ENCODE data around the gene GABARAPL2. TPM values are rescaled to one million over a fixed set of nuclear protein-coding genes. Genes with fewer than 3 reads are reported as not detected.

Gene GABARAPL2
- polyA plus RNA-seq, 1 donor (not counting 4 experiments of a cell fraction or from before 2014, with no cell fraction given): 95.8 TPM

- Histone ChIP-seq H3K9ac (ENCODE audit: control insufficient read depth, extremely low read depth, insufficient read depth, low read length) (no peak overlapping the region), H2AFZ (ENCODE audit: control insufficient read depth, low read length) (no peak overlapping the region), H3K4me2 (ENCODE audit: control insufficient read depth, extremely low read depth, insufficient read depth, low read depth, low read length) (no peak overlapping the region), H3K79me2 (ENCODE audit: control insufficient read depth, insufficient read depth, low read length) (no peaks in the 10 kb centered on the region), H3K27me3 (ENCODE audit: control insufficient read depth, extremely low read depth, insufficient read depth, low read length) (no peaks in the 10 kb centered on the region), H4K20me1 (ENCODE audit: control insufficient read depth, extremely low read depth, insufficient read depth, low read length) (no peaks in the 10 kb centered on the region), H3K4me3 (ENCODE audit: control insufficient read depth in 2 of 3, extremely low read depth in 1 of 3, insufficient read depth in 2 of 3, low read depth in 1 of 3, low read length in 3 of 3) (no peak overlapping the region), H3K4me1 (ENCODE audit: control insufficient read depth, extremely low read depth, insufficient read depth, low read length) (peaks cover 3% of the 10 kb centered on the region), H3K27ac (ENCODE audit: control insufficient read depth, insufficient read depth, low read length) (no peak overlapping the region), H3K9me1 (ENCODE audit: control insufficient read depth, extremely low read depth, insufficient read depth, low read length) (no peaks in the 10 kb centered on the region), H3K36me3 (ENCODE audit: control insufficient read depth in 2 of 2, extremely low read depth in 1 of 2, insufficient read depth in 2 of 2, low read length in 2 of 2) (peaks cover 2 to 12% of the 10 kb centered on the region in 2 experiments), H3K9me3 (ENCODE audit: control insufficient read depth, low read depth, low read length) (no peaks in the 10 kb centered on the region)
- dilution Hi-C loops (cut with MboI; ENCODE audit: extremely low pct_ligation_motif_present, low sequenced_read_pairs): no loop called here
- FAIRE-seq (no peak), DNase-seq (ENCODE audit: low read depth, low spot score) (no peak)
- TF ChIP-seq, protein P1, sequence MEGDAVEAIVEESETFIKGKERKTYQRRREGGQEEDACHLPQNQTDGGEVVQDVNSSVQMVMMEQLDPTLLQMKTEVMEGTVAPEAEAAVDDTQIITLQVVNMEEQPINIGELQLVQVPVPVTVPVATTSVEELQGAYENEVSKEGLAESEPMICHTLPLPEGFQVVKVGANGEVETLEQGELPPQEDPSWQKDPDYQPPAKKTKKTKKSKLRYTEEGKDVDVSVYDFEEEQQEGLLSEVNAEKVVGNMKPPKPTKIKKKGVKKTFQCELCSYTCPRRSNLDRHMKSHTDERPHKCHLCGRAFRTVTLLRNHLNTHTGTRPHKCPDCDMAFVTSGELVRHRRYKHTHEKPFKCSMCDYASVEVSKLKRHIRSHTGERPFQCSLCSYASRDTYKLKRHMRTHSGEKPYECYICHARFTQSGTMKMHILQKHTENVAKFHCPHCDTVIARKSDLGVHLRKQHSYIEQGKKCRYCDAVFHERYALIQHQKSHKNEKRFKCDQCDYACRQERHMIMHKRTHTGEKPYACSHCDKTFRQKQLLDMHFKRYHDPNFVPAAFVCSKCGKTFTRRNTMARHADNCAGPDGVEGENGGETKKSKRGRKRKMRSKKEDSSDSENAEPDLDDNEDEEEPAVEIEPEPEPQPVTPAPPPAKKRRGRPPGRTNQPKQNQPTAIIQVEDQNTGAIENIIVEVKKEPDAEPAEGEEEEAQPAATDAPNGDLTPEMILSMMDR (optimal IDR thresholded peaks at IDR 0.05 in 1 of 3, IDR thresholded peaks at IDR 0.05 in 1 of 3, conservative IDR thresholded peaks at IDR 0.05 in 1 of 3; ENCODE audit: extremely low read depth in 1 of 3, insufficient read depth in 2 of 3, low read length in 3 of 3): no peak
- TF ChIP-seq EZH2 (IDR thresholded peaks at IDR 0.05; ENCODE audit: low read length): no peak
Measured at GRCh38 chr16:75593308-75593707, 27.1 kb downstream of the GABARAPL2 start.

DNA sequence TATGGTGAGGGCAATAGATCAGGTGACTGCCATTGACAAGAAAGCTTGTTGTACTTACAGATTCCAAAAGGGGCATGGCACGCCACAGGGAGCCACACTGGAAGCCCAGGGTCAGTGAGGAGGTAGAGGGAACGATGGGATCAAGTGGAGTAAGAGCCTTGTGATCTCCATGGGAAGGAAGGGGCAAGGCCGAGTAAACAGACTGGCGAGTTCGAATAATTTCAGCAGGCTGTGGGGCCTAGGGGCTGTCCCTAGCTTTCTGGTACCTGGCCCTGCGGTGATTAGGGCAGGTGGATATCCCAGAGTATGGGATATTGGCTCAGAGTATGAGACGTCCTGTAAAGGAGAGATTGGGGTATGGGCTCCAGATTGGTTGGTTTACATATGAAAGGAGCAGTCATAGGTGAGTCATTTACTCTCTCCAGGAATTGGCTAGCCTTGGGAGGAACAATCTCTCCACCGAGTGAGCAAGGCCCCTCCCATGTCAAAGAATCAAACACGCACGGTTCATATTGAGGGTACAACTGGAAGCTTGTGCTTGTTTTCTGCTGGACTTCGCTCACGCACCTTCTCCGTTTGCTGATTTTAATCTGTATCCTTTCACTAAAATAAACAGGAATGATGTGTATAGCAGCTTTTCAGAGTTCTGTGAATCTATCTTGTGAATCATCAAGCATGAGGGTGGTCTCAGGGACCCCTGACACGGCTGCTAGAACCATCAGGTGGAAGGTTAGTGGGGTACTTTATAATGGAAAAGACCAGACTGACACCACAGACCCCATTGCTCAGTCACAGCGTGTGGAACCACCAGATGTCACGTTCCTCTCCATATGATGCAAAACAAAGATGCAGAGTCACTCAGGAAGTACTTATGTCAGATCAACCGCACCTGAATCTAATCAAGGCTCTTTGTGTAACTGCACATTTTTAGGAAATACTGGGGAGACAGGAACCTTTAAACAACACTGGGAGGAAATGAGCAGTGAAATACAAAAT is 27.9 kb downstream of the GABARAPL2 start:
- Histone ChIP-seq H3K79me2 (ENCODE audit: control insufficient read depth, insufficient read depth, low read length) (no peaks in the 10 kb centered on the region), H3K9ac (ENCODE audit: control insufficient read depth, extremely low read depth, insufficient read depth, low read length) (no peak overlapping the region), H4K20me1 (ENCODE audit: control insufficient read depth, extremely low read depth, insufficient read depth, low read length) (no peaks in the 10 kb centered on the region), H3K36me3 (ENCODE audit: control insufficient read depth in 2 of 2, extremely low read depth in 1 of 2, insufficient read depth in 2 of 2, low read length in 2 of 2) (peaks cover 2 to 15% of the 10 kb centered on the region in 2 experiments), H3K27ac (ENCODE audit: control insufficient read depth, insufficient read depth, low read length) (no peak overlapping the region), H3K4me3 (ENCODE audit: control insufficient read depth in 2 of 3, extremely low read depth in 1 of 3, insufficient read depth in 2 of 3, low read depth in 1 of 3, low read length in 3 of 3) (no peak overlapping the region), H3K4me1 (ENCODE audit: control insufficient read depth, extremely low read depth, insufficient read depth, low read length) (peaks cover 3% of the 10 kb centered on the region), H3K4me2 (ENCODE audit: control insufficient read depth, extremely low read depth, insufficient read depth, low read depth, low read length) (no peak overlapping the region), H3K27me3 (ENCODE audit: control insufficient read depth, extremely low read depth, insufficient read depth, low read length) (no peaks in the 10 kb centered on the region), H3K9me1 (ENCODE audit: control insufficient read depth, extremely low read depth, insufficient read depth, low read length) (no peaks in the 10 kb centered on the region), H2AFZ (ENCODE audit: control insufficient read depth, low read length) (no peak overlapping the region), H3K9me3 (ENCODE audit: control insufficient read depth, low read depth, low read length) (no peaks in the 10 kb centered on the region)
- TF ChIP-seq, protein P1 (optimal IDR thresholded peaks at IDR 0.05 in 1 of 3, IDR thresholded peaks at IDR 0.05 in 1 of 3, conservative IDR thresholded peaks at IDR 0.05 in 1 of 3; ENCODE audit: extremely low read depth in 1 of 3, insufficient read depth in 2 of 3, low read length in 3 of 3): no peak
- TF ChIP-seq EZH2 (IDR thresholded peaks at IDR 0.05; ENCODE audit: low read length): no peak
- DNase-seq (ENCODE audit: low read depth, low spot score) (no peak), FAIRE-seq (no peak)
- dilution Hi-C loops (cut with MboI; ENCODE audit: extremely low pct_ligation_motif_present, low sequenced_read_pairs): no loop called here

Measured in keratinocyte (primary cell).